Adrenal gland (tissue), 12 donors: ENCODE measurements around the gene NBPF26. TPM values are rescaled to one million over a fixed set of nuclear protein-coding genes. Genes with fewer than 3 reads are reported as not detected.
A peak's percentile ranks its signal among the peaks of the same experiment; 100 is the strongest.
"Not testable (repeated sequence)": the region's sequence is repeated elsewhere in the genome, so short reads cannot be mapped to it uniquely, and the experiment has no call there.

Experiments
- DNase-seq, 7 donors: peaks; one replicate each; pipeline ENCODE4 v3.0.0-alpha.2; 2019 to 2020
- H3K27ac ChIP-seq, 5 donors: fragments of 200-600 bp; sonication (generic) in 4 of 5; 1 replicate in 3 of 5; 2 replicates in 2 of 5; pipeline versions ENCODE4 v1.5.1 to v1.8.0; 2016 to 2020; ENCODE audit warnings: mild to moderate bottlenecking in 1 of 5
- H3K27me3 ChIP-seq: fragments of 200-600 bp; 2 replicates; pipeline ENCODE4 v1.8.0; 2021
- H3K36me3 ChIP-seq, 2 donors: fragments of 200-600 bp; replicated peaks in 1 of 2; 1 replicate in 1 of 2; 2 replicates in 1 of 2; pipeline versions ENCODE4 v1.5.1 to v1.8.0; 2018 to 2022
- H3K4me1 ChIP-seq, 2 donors: fragments of 200-600 bp; replicated peaks in 1 of 2; 1 replicate in 1 of 2; 2 replicates in 1 of 2; pipeline versions ENCODE4 v1.5.1 to v1.8.0; 2018 to 2021
- H3K4me3 ChIP-seq, 4 donors: fragments of 200-600 bp; sonication (generic) in 3 of 4; one replicate each; pipeline ENCODE4 v1.5.1; 2016 to 2018
- H3K9me3 ChIP-seq, 3 donors: fragments of 200-600 bp; sonication (generic) in 1 of 3; replicated peaks in 1 of 3; 1 replicate in 2 of 3; 2 replicates in 1 of 3; pipeline versions ENCODE4 v1.5.1 to v1.8.0; 2016 to 2021
- CTCF ChIP-seq, 6 experiments: fragments of 450-650 bp in 4 of 6; fragments of 200-600 bp in 2 of 6; sonication (generic) in 1 of 6; IDR thresholded peaks; 1 replicate in 5 of 6; 2 replicates in 1 of 6; pipeline versions ENCODE4 v1.5.1 to v1.8.0; 2016 to 2021; ENCODE audit warnings: antibody characterized with exemption in 6 of 6, mild to moderate bottlenecking in 2 of 6, moderate library complexity in 1 of 6
- WGBS, 4 donors: extraction: QIAGEN DNeasy Blood & Tissue Kit in 2 of 4; methylation state at CpG; one replicate each; pipeline versions ENCODE4 v1.1.5 to v1.1.7; 2013 to 2017; 5-methylcytosine and 5-hydroxymethylcytosine counted together
- intact Hi-C, 2 donors: fragments of 100-400 bp; cut with DNase I; formaldehyde crosslinking; loops; one replicate each; pipeline versions ENCODE4 v1.14.1 to v1.15.0; 2022 to 2023
- polyA plus RNA-seq, 3 donors: library from polyadenylated mRNA; stranded (reverse); fragments of 200-250 nt in 2 of 3; fragments of 350-450 nt in 1 of 3; fragmentation: Illumina TruSeq in 1 of 3; extraction: RNeasy Lipid Tissue Mini Kit (QIAGEN cat#74804) in 1 of 3; gene quantifications; one replicate each; pipeline ENCODE4 v1.2.3, GENCODE V29; 2013 to 2014
- total RNA-seq, 9 donors: library from RNA; depleted of rRNA in 4 of 9; stranded (reverse); fragments of >200 nt in 4 of 9; fragments of 120-200 nt in 1 of 9; fragmentation: NEBNext Ultra II Directional in 1 of 9; extraction: Animal tissue kit (Norgen Biotek cat#: 25700) in 1 of 9; gene quantifications; one replicate each; pipeline versions ENCODE4 v1.1.0 to v1.2.4, GENCODE V29; 2013 to 2023
- donor health status: healthy with polysubstance abuse.
- donor health status: Bipolar disorder and iron deficiency.
- donor health status: DM: yes; HTN: yes; CAD: no.
- donor health status: DM: no; HTN: no; CAD: no.
- donor health status: DM: no; HTN: no; CAD: no.
- donor health status: DM: yes; HTN: yes; CAD: no.

NBPF26 gene
- total and polyA plus RNA-seq, 12 donors = 1.9 to 31.4 (median 8.9) TPM

GRCh38 chr1:120769090-120769489 lies 45.3 kb downstream of the NBPF26 start:
- DNase-seq = peak in 3 of 7 donors; percentile 5 to 17 (median 5)
- H3K4me3 ChIP-seq, intact Hi-C loops, H3K9me3 ChIP-seq, H3K27ac ChIP-seq, H3K4me1 ChIP-seq, H3K36me3 ChIP-seq, H3K27me3 ChIP-seq: not testable (repeated sequence)
- 39 to 43% methylated on average over 2 of the region's 3 CpGs; no CpG with 5 or more reads in 2 of the 4 donors for WGBS, 4 donors

- H3K4me3 ChIP-seq, H3K36me3 ChIP-seq, H3K9me3 ChIP-seq, H3K27me3 ChIP-seq, intact Hi-C loops, DNase-seq, H3K4me1 ChIP-seq, H3K27ac ChIP-seq: not testable (repeated sequence)
- WGBS, 4 donors = 70 to 72% methylated on average over 7 of the region's 7 CpGs; no CpG with 5 or more reads in 2 of the 4 donors
Measured at GRCh38 chr1:120805452-120805851, 81.7 kb downstream of the NBPF26 start.

GRCh38 chr1:120811822-120812221 lies 88.1 kb downstream of the NBPF26 start:
- WGBS, 4 donors = 9 to 12% methylated on average over 10 of the region's 10 CpGs; no CpG with 5 or more reads in 2 of the 4 donors
- H3K4me1 ChIP-seq = not testable (repeated sequence)
- DNase-seq = peak in 5 of 7 donors; percentile 22 to 58 (median 41)

GRCh38 chr1:120825051-120825450 lies 101.3 kb downstream of the NBPF26 start:
- H3K27me3 ChIP-seq, DNase-seq, H3K36me3 ChIP-seq, intact Hi-C loops, H3K4me1 ChIP-seq, H3K4me3 ChIP-seq, H3K27ac ChIP-seq, H3K9me3 ChIP-seq: not testable (repeated sequence)
- no CpG with 5 or more reads among the region's 4 CpGs for WGBS, 4 donors

More at GRCh38 chr1:120811822-120812221, 88.1 kb downstream of the NBPF26 start:
- H3K9me3 ChIP-seq, intact Hi-C loops, H3K36me3 ChIP-seq, H3K27ac ChIP-seq, H3K4me3 ChIP-seq, H3K27me3 ChIP-seq: not testable (repeated sequence)
- peak in 4 of 6 experiments; percentile 29 to 68 (median 39) for TF ChIP-seq CTCF (IDR thresholded peaks at IDR 0.05)

- H3K4me1 ChIP-seq, H3K4me3 ChIP-seq, H3K27ac ChIP-seq, intact Hi-C loops, H3K36me3 ChIP-seq, H3K9me3 ChIP-seq, H3K27me3 ChIP-seq, DNase-seq: not testable (repeated sequence)
- no CpG with 5 or more reads among the region's 4 CpGs for WGBS, 4 donors
Measured at GRCh38 chr1:120826623-120827022, 102.9 kb downstream of the NBPF26 start.

GRCh38 chr1:120844186-120844944 lies 120.6 kb downstream of the NBPF26 start:
- H3K9me3 ChIP-seq, H3K36me3 ChIP-seq, intact Hi-C loops, H3K4me1 ChIP-seq, H3K27me3 ChIP-seq: not testable (repeated sequence)
- peak in 1 of 6 experiments; percentile 27 for TF ChIP-seq CTCF (IDR thresholded peaks at IDR 0.05)
- Histone ChIP-seq H3K27ac (peak overlapping the region in 2 of 5 donors; percentile 73 to 83), H3K4me3 (peak overlapping the region in 1 of 4 donors; percentile 34)
- DNase-seq = peak in 5 of 7 donors; percentile 77 to 87 (median 83)
- 0 to 1% methylated on average over 49 of the region's 49 CpGs; no CpG with 5 or more reads in 2 of the 4 donors for WGBS, 4 donors

GRCh38 chr1:120844945-120845330 lies 121.2 kb downstream of the NBPF26 start:
- H3K36me3 ChIP-seq, H3K4me3 ChIP-seq, H3K9me3 ChIP-seq, intact Hi-C loops, H3K4me1 ChIP-seq, H3K27me3 ChIP-seq: not testable (repeated sequence)
- H3K27ac ChIP-seq = peak overlapping the region in 1 of 5 donors; percentile 83
- peak in 1 of 7 donors; percentile 6 for DNase-seq
- 1 to 6% methylated on average over 7 to 14 of the region's 21 CpGs; no CpG with 5 or more reads in 2 of the 4 donors for WGBS, 4 donors
